ENCODE data around the gene ZNF28.

GRCh38 chr19:52823676-52824075 is 2.2 kb upstream of the ZNF28 start:
- TF ChIP-seq RELA (CRISPR knock-in tag; IDR thresholded peaks at IDR 0.05; ENCODE audit: borderline replicate concordance) (no peak), CBFB (CRISPR knock-in tag; IDR thresholded peaks at IDR 0.05; ENCODE audit: low read depth) (no peak), MYBL2 (CRISPR knock-in tag; IDR thresholded peaks at IDR 0.05) (no peak)
